SK-N-SH (cell line): Measurements from ENCODE around the gene STK38.

Source experiments
- CTCF ChIP-seq: fragments of 200-600 bp; sonication (generic); IDR thresholded peaks from 2 replicates; pipeline ENCODE4 v1.6.1; 2017; ENCODE audit warnings: antibody characterized with exemption, mild to moderate bottlenecking, moderate library complexity
- FOXJ3 ChIP-seq: sonication (generic); formaldehyde crosslinking; IDR thresholded peaks from 2 replicates; pipeline ENCODE4 v1.5.1; 2020; ENCODE audit warnings: mild to moderate bottlenecking, missing genetic modification reagents
- FOXM1 ChIP-seq: IDR thresholded peaks from 2 replicates; pipeline ENCODE4 v1.4.0; 2012; ENCODE audit warnings: low read depth, mild to moderate bottlenecking
- POLR2AphosphoS5 ChIP-seq: IDR thresholded peaks from 2 replicates; pipeline ENCODE4 v1.6.1; 2012; ENCODE audit warnings: low read depth, low read length
- RAD21 ChIP-seq: IDR thresholded peaks from 2 replicates; pipeline ENCODE4 v1.6.1; 2012; ENCODE audit warnings: mild to moderate bottlenecking, low read length
- RXRA ChIP-seq: IDR thresholded peaks from 2 replicates; pipeline ENCODE4 v1.4.0; 2012; ENCODE audit warnings: low read depth, mild to moderate bottlenecking, borderline replicate concordance
- USF1 ChIP-seq: IDR thresholded peaks from 2 replicates; pipeline ENCODE4 v1.4.0; 2012; ENCODE audit warnings: low read depth, borderline replicate concordance

GRCh38 chr6:36519352-36519751 is 27.9 kb downstream of the STK38 start:
- TF ChIP-seq POLR2AphosphoS5 (no peak), USF1 (no peak), CTCF (no peak), FOXM1 (no peak), RAD21 (no peak), FOXJ3 (no peak), RXRA (no peak)
